Gastrocnemius medialis (tissue), 4 donors: ENCODE measurements around the gene LRTM1.

Source experiments
- CTCF ChIP-seq, 5 experiments: fragments of 450-650 bp in 3 of 5; fragments of 200-600 bp in 2 of 5; sonication (generic) in 2 of 5; IDR thresholded peaks in 4 of 5; conservative IDR thresholded peaks in 1 of 5; 1 replicate in 4 of 5; 2 replicates in 1 of 5; pipeline ENCODE4 v1.5.1; 2016 to 2019; ENCODE audit warnings: antibody characterized with exemption in 5 of 5, mild to moderate bottlenecking in 3 of 5, moderate library complexity in 3 of 5
- POLR2A ChIP-seq, 2 donors: fragments of 450-650 bp; IDR thresholded peaks; one replicate each; pipeline ENCODE4 v1.6.1; 2017; ENCODE audit warnings: antibody characterized with exemption in 2 of 2, mild to moderate bottlenecking in 2 of 2, moderate library complexity in 2 of 2

- TF ChIP-seq POLR2A (IDR thresholded peaks at IDR 0.05) (no peak), CTCF (IDR thresholded peaks at IDR 0.05 in 4 of 5, conservative IDR thresholded peaks at IDR 0.05 in 1 of 5) (no peak)
Observed at GRCh38 chr3:54940971-54941370, 13.1 kb upstream of the LRTM1 start.
